ENCODE measurements around the gene C10orf71.

DNA sequence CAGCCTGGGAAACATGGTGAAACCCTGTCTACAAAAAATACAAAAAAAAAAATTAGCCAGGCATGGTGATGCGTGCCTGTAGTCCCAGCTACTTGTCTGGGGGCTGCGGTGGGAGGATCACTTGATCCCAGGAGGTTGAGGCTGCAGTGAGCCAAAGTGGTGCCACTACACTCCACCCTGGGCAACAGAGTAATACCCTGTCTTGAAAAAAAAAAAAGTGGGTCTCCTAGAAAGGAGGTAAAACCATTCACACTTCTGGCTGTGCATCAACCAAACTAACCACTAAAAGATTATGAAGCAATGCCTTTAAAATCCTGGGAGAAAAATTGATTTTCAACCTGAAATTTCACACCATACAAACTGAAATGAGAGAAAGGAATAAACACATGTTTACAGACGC, 35.4 kb upstream of the C10orf71 start:
- no peak for TF ChIP-seq POLR2AphosphoS5 (IDR thresholded peaks at IDR 0.05)
- TF ChIP-seq, protein P1, sequence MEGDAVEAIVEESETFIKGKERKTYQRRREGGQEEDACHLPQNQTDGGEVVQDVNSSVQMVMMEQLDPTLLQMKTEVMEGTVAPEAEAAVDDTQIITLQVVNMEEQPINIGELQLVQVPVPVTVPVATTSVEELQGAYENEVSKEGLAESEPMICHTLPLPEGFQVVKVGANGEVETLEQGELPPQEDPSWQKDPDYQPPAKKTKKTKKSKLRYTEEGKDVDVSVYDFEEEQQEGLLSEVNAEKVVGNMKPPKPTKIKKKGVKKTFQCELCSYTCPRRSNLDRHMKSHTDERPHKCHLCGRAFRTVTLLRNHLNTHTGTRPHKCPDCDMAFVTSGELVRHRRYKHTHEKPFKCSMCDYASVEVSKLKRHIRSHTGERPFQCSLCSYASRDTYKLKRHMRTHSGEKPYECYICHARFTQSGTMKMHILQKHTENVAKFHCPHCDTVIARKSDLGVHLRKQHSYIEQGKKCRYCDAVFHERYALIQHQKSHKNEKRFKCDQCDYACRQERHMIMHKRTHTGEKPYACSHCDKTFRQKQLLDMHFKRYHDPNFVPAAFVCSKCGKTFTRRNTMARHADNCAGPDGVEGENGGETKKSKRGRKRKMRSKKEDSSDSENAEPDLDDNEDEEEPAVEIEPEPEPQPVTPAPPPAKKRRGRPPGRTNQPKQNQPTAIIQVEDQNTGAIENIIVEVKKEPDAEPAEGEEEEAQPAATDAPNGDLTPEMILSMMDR (IDR thresholded peaks at IDR 0.05), result no peak
- no peak for TF ChIP-seq POLR2A (IDR thresholded peaks at IDR 0.05)
